Fibroblast of peridontal ligament (primary cell): ENCODE results near the gene SANBR.

ENCODE experiments used
- DNase-seq: peaks from one replicate; pipeline ENCODE4 v3.0.0-alpha.2; 2010; ENCODE audit errors: extremely low read depth

SANBR gene

GRCh38 chr2:61089797-61090196 lies 24.1 kb downstream of the SANBR start:
- DNase-seq, result no peak

DNA sequence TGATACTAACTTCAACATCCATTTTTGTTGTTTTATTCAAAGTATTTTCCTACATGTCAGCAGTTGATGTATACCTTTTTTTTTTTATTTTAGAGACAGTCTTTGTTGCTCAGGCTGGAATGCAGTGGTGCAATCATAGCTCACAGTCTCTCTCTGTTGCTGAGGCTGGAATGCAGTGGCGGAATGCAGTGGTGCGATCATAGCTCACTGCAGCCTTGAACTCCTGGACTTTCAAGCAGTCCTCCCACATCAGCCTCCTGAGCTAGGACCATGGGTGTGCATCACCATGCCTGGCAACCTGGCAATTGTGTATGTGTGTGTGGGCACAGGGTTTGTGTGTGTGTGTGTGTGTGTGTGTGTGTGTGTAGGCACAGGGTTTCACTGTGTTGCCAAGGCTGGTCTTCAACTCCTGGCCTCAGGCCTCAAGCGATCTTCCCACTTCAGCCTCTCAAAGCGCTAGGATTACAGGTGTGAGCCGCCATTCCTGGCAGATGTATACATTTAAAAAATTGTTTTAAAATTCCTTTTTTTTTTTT lies 24.8 kb downstream of the SANBR start:
- no peak for DNase-seq

- no peak for DNase-seq
These were observed 25.8 kb downstream of the SANBR start for GRCh38 chr2:61091485-61091884.

DNA sequence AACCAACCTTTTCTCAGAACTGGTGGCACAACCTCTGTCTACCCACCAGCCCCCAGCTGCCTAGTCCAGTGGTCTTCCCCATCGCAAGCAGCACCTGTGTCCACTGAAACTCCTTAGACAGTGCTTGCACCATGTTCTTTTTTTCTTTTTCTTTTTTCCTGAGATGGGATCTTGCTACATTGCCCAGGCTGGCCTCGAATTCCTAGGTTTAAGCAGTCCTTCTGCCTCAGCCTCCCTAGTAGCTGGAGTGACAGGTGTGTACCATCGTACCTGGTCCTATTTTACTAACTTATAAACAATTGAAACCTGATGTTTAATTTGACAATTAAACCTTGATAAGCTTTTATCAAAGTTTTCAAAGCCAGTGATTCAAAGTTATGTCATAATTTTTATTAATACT lies 30.8 kb downstream of the SANBR start:
- DNase-seq, result no peak

DNA sequence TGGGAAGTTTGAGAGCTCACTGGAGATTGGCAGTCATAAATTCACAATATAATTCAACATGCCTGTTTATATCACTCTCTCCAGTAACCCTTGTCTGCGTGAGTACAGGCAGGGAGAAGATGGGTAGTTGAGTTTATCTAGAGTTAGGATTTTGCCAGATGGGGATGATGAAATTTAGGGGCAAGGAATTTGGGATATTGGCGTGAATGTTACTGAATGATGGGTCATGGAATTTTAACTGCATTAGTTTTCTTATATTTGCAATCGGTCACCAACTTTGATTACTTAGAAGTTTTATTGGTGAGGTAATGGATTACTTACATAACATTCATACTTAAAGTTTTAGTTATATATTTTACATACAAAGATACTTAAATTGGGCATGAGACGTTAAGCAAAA lies 35.1 kb downstream of the SANBR start:
- DNase-seq, result peak; percentile 25

GRCh38 chr2:61109291-61109690 lies 43.6 kb downstream of the SANBR start:
- DNase-seq, result no peak

DNA sequence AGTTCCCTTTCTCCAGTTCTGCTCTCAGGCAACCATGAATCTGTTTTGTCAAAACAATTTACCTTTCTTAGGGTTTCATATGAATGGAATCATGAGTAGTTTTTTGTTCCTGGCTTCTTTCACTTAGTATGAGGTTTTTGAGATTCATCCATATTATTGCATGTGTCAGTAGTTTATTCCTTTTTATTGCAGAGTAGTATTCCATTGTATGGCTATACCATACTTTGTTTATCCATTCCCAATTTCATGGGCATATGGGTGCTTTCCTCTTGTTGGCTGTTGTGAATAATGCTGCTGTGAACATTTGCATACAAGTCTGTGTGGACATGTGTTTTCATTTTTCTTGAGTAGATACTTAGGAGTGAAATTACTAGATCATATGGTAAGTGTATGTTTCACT lies 46.0 kb downstream of the SANBR start:
- DNase-seq, result no peak

GRCh38 chr2:61114147-61114546 lies 48.5 kb downstream of the SANBR start:
- DNase-seq, result no peak
